Lung (tissue), 16 donors: ENCODE measurements around the gene UPK3B. TPM values are rescaled to one million over a fixed set of nuclear protein-coding genes. Genes with fewer than 3 reads are reported as not detected.
"Not testable (repeated sequence)": the region's sequence is repeated elsewhere in the genome, so short reads cannot be mapped to it uniquely, and the experiment has no call there.

Experiments used
- ATAC-seq: fragments of 200-7000 bp; cut with Tn5 transposase; one replicate; pipeline ENCODE4 v1.9.1; 2020; ENCODE audit warnings: moderate number of reproducible peaks; ENCODE audit not compliant: insufficient read depth, low FRiP score
- DNase-seq, 3 donors: peaks; one replicate each; pipeline ENCODE4 v3.0.0-alpha.2; 2013 to 2017
- H3K27ac ChIP-seq, 2 donors: one replicate each; pipeline ENCODE4 v1.5.1; 2013; ENCODE audit warnings: mild to moderate bottlenecking in 2 of 2, moderate library complexity in 2 of 2, control low read depth in 1 of 2, inconsistent platforms in 1 of 2, low read depth in 1 of 2, low read length in 1 of 2
- H3K27me3 ChIP-seq, 3 donors: one replicate each; pipeline ENCODE4 v1.5.1; 2013; ENCODE audit warnings: low read length in 2 of 3; ENCODE audit not compliant: control insufficient read depth in 3 of 3, insufficient read depth in 3 of 3
- H3K36me3 ChIP-seq, 4 donors: one replicate each; pipeline ENCODE4 v1.5.1; 2013; ENCODE audit warnings: low read length in 4 of 4, mild to moderate bottlenecking in 1 of 4, moderate library complexity in 1 of 4; ENCODE audit not compliant: control insufficient read depth in 4 of 4, insufficient read depth in 4 of 4
- H3K4me1 ChIP-seq, 5 donors: one replicate each; pipeline ENCODE4 v1.5.1; 2013; ENCODE audit warnings: low read length in 5 of 5, mild to moderate bottlenecking in 2 of 5, moderate library complexity in 1 of 5; ENCODE audit not compliant: control insufficient read depth in 5 of 5, insufficient read depth in 5 of 5
- H3K4me3 ChIP-seq: one replicate; pipeline ENCODE4 v1.5.1; 2013; ENCODE audit warnings: mild to moderate bottlenecking, control low read depth, moderate library complexity
- H3K9ac ChIP-seq, 2 donors: one replicate each; pipeline ENCODE4 v1.5.1; 2013; ENCODE audit warnings: low read length in 2 of 2, control low read depth in 1 of 2; ENCODE audit not compliant: insufficient read depth in 1 of 2
- H3K9me3 ChIP-seq, 4 donors: one replicate each; pipeline ENCODE4 v1.5.1; 2013; ENCODE audit warnings: low read length in 3 of 4, mild to moderate bottlenecking in 1 of 4, moderate library complexity in 1 of 4; ENCODE audit not compliant: control insufficient read depth in 4 of 4, insufficient read depth in 3 of 4
- WGBS, 2 donors: extraction: QIAGEN DNeasy Blood & Tissue Kit; methylation state at CpG; one replicate each; pipeline ENCODE4 v1.1.7; 2013; 5-methylcytosine and 5-hydroxymethylcytosine counted together
- long read RNA-seq, 5 donors: transcript quantifications; one replicate each; lab custom pipeline, GENCODE V29; 2026
- polyA plus RNA-seq, 2 donors: library from polyadenylated mRNA; stranded (reverse); fragments of 200-250 nt; gene quantifications; one replicate each; pipeline ENCODE4 v1.2.1, GENCODE V29; 2013
- total RNA-seq, 2 donors: library from RNA; depleted of rRNA in 1 of 2; stranded (reverse); fragments of >200 nt in 1 of 2; gene quantifications; one replicate each; pipeline ENCODE4 v1.2.1, GENCODE V29; 2014 to 2021
- TF ChIP-seq, protein P1 (sequence below): IDR thresholded peaks from 2 replicates; pipeline ENCODE4 v1.5.1; 2012; ENCODE audit warnings: mild to moderate bottlenecking; ENCODE audit errors: control extremely low read depth, extremely low read depth
- donor health status: control.
- donor health status: control.
- donor health status: Bipolar disorder and iron deficiency.
- donor health status: healthy.
- donor health status: DM: yes; HTN: yes; CAD: no.

The UPK3B gene
- total RNA-seq (10 to 100 TPM in 1 of 2 donors, 1 to 10 TPM in 1; 3.6 to 12.4 TPM), polyA plus RNA-seq (10 to 100 TPM in 1 of 2 donors, 1 to 10 TPM in 1; 4.7 to 24.3 TPM)
- long read RNA-seq, donor 1, partial matches to known transcripts, result 0 of 6 reads
- long read RNA-seq, donor 1, other reads (novel, unspliced or antisense), result 5 of 6 reads
- long read RNA-seq, donor 2, result 0 reads
- long read RNA-seq, donor 3, partial matches to known transcripts, result 0 of 1 reads
- long read RNA-seq, donor 3, other reads (novel, unspliced or antisense), result 0 of 1 reads
- long read RNA-seq, donor 4, result 0 reads
- long read RNA-seq, donor 5, partial matches to known transcripts, result 0 of 3 reads
- long read RNA-seq, donor 5, other reads (novel, unspliced or antisense), result 0 of 3 reads

DNA sequence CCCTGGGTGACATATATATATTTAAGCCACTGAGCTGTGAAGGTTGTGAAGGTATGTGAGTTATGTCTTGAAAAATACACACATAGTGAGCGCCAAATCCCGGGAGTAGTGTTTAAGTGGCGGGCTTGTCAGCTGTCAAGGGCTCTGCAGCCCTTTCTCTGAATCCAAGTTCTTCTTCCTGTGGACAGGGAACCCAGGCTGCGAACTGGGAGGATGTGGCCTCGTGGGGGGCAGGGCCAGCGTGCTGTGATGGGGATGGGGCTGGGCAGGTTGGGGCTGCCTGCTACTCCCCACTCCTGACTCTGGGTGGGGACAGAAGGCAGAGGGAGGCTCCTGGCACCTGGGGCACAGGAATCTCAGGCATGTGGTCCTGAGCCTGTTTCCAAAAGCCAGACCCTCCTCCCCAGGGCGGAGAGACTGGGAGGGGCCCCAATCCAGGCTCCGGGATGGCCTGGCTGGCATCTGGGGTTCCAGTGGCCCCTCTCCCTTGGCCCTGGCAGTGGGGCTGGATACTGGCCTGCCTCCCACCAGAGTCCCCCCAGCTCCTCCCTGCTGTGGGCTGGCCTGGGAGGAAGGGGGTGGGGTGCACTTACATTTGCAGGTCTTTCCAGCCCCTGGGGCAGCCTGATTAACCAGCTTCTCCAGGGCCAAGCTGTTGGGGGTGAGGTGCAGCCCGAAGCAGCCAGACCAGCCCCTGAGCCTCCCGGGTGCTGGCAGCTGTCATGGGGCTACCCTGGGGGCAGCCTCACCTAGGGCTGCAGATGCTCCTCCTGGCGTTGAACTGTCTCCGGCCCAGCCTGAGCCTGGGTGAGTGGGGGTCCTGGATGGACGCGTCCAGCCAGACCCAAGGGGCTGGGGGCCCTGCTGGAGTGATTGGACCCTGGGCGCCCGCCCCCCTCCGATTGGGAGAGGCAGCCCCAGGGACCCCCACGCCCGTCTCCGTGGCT is at the start of gene UPK3B:
Gene UPK3B, plus strand, starts transcription at position 622 of the 947 bp plus-strand sequence. Its CDS starts 101 bp downstream, at position 723.
- DNase-seq, result peak; percentile 50 to 67 (median 63)
- Histone ChIP-seq H3K27me3 (no peaks in the 10 kb centered on the region), H3K36me3 (peaks cover 0 to 8% (median under 1%) of the 10 kb centered on the region in 4 donors), H3K4me1 (peaks cover 0 to 10% (median 0%) of the 10 kb centered on the region in 5 donors), H3K27ac (peak within 1 kb of the TSS in 1 of 2 donors; percentile 62), H3K4me3 (no peak within 1 kb of the TSS), H3K9me3 (peaks cover 0 to 3% (median 0%) of the 10 kb centered on the region in 4 donors), H3K9ac (no peak within 1 kb of the TSS)
- TF ChIP-seq, protein P1, sequence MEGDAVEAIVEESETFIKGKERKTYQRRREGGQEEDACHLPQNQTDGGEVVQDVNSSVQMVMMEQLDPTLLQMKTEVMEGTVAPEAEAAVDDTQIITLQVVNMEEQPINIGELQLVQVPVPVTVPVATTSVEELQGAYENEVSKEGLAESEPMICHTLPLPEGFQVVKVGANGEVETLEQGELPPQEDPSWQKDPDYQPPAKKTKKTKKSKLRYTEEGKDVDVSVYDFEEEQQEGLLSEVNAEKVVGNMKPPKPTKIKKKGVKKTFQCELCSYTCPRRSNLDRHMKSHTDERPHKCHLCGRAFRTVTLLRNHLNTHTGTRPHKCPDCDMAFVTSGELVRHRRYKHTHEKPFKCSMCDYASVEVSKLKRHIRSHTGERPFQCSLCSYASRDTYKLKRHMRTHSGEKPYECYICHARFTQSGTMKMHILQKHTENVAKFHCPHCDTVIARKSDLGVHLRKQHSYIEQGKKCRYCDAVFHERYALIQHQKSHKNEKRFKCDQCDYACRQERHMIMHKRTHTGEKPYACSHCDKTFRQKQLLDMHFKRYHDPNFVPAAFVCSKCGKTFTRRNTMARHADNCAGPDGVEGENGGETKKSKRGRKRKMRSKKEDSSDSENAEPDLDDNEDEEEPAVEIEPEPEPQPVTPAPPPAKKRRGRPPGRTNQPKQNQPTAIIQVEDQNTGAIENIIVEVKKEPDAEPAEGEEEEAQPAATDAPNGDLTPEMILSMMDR, result no peak
- no peak for ATAC-seq
- 47 to 56% methylated on average over 19 to 20 of the region's 20 CpGs for WGBS, 2 donors

DNA sequence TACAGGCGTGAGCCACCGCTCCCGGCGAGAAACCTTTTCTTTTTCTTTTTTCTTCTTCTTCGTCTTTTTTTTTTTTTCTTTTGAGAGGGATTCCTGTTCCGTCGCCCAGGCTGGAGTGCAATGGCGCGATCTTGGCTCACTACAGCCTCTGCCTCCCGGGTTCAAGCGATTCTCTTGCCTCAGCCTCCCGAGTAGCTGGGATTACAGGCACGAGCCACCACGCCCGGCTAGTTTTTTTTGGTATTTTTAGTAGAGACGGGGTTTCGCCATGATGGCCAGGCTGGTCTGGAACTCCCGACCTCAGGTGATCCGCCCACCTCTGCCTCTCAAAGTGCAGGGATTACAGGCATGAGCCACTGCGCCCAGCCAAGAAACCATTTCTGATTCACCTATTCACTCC is 49.6 kb upstream of the UPK3B start:
- not testable (repeated sequence) for H3K9me3 ChIP-seq, H3K4me1 ChIP-seq, H3K4me3 ChIP-seq, ATAC-seq, H3K27ac ChIP-seq, DNase-seq, H3K36me3 ChIP-seq, H3K27me3 ChIP-seq, H3K9ac ChIP-seq
- 90 to 92% methylated on average over 11 to 14 of the region's 20 CpGs for WGBS, 2 donors

DNA sequence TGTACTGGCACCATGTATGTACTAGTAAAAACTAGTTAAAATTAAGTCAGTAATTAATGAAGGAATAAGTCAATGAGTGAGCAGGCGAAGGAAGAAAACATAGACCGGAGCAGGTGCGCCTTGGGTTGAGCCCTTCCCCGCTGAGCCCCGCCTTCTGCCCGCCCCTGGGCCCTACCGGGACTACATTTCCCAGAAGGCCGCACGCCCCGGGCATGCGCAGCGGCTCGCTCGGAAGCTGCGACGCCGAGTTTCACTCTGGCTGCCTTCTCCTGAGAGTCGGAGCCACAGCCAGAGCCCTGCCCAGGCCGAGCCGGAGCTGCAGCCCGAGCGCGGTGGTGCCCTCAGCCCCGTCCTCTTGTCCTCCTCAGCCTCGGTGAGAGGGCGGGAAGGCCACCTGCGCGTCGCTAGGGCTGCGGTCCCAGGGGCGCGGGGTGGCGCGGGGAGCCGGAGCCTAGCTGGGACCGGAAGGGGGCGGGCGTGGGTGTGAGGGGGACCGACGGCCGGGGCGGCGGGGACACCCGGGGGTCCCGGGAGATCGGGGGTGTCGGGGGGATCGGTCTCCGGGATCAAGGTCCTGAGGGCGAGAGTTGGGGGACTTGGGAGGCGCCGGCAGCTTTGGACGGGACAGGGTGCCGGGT is 48.8 kb upstream of the UPK3B start, which contains the start of gene DTX2:
Gene DTX2, plus strand, starts transcription at position 246 of the 638 bp plus-strand sequence. CDS start 18,801 bp downstream, outside the sequence.
- ATAC-seq, result peak; percentile 97
- not testable (repeated sequence) for H3K9ac ChIP-seq
- 0 to 1% methylated on average over 5 to 20 of the region's 54 CpGs for WGBS, 2 donors

DNA sequence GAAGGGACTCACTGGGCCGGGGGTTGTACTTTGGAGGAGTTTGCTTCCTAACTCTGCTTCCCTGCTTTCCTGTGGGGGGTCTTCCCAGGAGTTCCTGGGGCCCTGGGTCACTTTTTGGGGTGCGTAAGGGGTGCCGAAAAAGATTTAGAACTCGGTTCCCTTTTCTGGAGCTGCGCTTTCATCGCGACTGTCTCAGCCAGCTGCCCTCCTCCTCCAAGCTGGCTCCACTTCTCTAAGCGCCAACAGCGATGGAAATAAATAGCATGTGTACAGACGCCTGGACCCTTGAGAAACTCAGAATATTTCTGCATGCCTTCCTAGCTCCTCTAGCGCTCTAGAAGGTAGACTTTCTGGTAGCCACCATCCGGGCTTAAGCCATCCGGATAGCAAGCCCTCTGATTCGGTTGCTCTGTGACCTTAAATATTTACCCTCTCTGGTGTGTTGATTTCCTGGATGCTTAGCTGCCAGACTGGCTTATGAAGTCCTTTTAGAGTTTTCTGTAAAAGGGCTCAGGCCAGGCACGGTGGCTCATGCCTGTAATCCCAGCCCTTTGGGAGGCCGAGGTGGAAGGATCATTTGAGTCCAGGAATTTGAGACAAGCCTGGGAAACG is 48.0 kb upstream of the UPK3B start:
- not testable (repeated sequence) for DNase-seq, H3K36me3 ChIP-seq, H3K4me3 ChIP-seq, H3K27ac ChIP-seq, H3K9ac ChIP-seq, H3K9me3 ChIP-seq, H3K4me1 ChIP-seq, H3K27me3 ChIP-seq
- no CpG with 5 or more reads among the region's 17 CpGs for WGBS, 2 donors
- peak; percentile 2 for ATAC-seq

More for the DNA sequence above, 48.8 kb upstream of the UPK3B start, which contains the start of gene DTX2:
- Histone ChIP-seq H3K4me3 (peak within 1 kb of the TSS; percentile 52), H3K27ac (peak within 1 kb of the TSS in 1 of 2 donors; percentile 63)
- H3K9me3 ChIP-seq, H3K4me1 ChIP-seq, H3K27me3 ChIP-seq, H3K36me3 ChIP-seq, DNase-seq: not testable (repeated sequence)

DNA sequence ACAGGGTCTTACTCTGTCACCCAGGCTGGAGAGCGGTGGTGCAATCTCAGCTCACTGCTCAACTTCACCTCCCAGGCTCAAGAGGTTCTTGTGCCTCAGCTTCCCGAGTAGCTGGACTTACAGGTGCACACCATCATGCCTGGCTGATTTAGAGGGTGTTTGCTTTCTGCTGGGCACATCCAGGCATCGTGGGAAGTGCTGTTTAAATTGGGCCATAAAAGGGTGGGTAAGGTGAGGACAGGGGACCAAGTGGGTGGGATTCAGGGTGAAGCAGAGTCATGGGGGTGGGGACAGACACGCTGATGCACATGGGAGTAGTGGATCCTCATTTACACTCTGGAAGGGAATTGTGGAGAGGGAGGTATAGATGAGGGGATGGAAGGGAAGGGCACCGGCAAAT is 45.4 kb upstream of the UPK3B start:
- H3K9ac ChIP-seq, DNase-seq, H3K27ac ChIP-seq, H3K4me3 ChIP-seq, H3K9me3 ChIP-seq, H3K27me3 ChIP-seq, H3K36me3 ChIP-seq, H3K4me1 ChIP-seq, ATAC-seq: not testable (repeated sequence)
- 76 to 83% methylated on average over 4 of the region's 5 CpGs for WGBS, 2 donors

DNA sequence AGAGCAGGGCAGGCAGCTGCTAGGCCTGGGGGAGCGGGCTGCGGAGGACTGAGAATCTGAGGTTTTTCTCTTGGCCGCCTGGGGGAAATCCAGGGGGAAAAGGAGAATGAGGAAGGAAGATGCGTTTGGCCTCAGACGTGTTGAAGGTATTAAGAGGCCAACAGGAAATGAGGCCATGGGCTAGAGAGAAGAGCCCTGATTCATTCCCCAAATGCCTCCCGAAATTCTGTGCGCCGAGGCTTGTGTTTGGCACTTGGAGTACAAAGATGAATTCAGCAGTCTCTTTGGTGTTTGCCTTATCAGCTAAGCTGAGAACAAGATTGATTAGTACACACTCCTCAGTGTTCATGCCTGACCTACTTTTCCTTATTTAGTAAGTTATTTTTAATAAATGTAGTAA is 44.4 kb upstream of the UPK3B start:
- not testable (repeated sequence) for H3K27me3 ChIP-seq, H3K9me3 ChIP-seq, H3K9ac ChIP-seq, H3K4me1 ChIP-seq, H3K27ac ChIP-seq, DNase-seq, H3K36me3 ChIP-seq, H3K4me3 ChIP-seq
- WGBS, 2 donors, result no CpG with 5 or more reads among the region's 8 CpGs
- peak; percentile 7 for ATAC-seq
